ENCODE measurements around the gene TTC24. TPM values are rescaled to one million over a fixed set of nuclear protein-coding genes. Genes with fewer than 3 reads are reported as not detected.

The TTC24 gene
- total RNA-seq, 1 experiment from 2014 or later, result not detected

DNA sequence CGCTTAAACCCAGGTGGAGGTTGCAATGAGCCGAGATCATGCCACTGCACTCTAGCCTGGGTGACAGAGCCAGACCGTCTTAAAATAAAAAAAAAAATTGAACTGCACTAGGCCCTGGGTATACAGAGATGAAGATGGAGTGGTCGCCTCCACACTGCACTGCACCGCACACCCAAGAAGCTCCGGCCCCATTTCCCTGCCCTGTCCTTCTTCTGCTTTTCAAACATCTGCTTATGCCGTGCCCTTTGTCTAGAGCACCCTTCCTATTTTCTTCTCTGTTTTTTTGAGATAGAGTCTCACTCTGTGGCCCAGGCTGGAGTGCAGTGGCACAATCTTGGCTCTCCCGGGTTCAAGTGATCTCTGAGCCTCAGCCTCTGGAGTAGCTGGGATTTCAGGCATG, 24.6 kb upstream of the TTC24 start:
- DNase-seq (ENCODE audit: low read depth), result no peak

- DNase-seq (ENCODE audit: low read depth), result no peak
Observed at GRCh38 chr1:156555715-156556114, 23.8 kb upstream of the TTC24 start.

- DNase-seq (ENCODE audit: low read depth), result no peak
Observed at GRCh38 chr1:156556354-156556753, 23.2 kb upstream of the TTC24 start.

GRCh38 chr1:156559086-156559796, 20.3 kb upstream of the TTC24 start:
- no peak for DNase-seq (ENCODE audit: low read depth)

- peak; percentile 26 for DNase-seq (ENCODE audit: low read depth)
Observed at GRCh38 chr1:156559797-156560385, 19.6 kb upstream of the TTC24 start.

DNA sequence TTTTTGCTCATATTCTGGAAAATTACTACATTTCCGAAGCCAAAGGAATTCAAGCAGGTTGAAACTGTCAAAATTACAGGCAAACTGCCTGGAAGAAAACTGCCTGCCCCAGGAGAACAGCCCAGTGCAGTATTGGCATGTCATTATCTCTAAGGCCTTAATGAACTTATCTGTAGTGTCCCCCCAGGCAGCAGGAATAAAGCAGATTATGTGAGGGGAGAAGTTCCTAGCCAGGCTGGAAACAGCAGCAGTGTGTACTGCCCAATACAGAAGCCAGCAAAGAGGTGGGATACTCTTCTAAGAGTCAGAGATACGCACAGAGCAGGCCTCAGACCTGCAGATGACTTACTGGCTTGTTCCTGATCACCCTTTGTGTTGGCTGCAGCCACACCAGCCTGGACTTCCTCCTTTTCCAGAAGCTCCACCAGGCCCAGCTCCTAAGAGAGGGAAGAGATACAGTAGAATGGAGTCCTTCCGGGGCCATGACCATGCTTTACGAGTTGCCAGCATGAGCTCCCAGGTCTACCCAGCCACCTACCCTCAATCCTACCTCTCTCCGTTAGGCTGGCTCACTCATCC, 18.8 kb upstream of the TTC24 start:
- DNase-seq (ENCODE audit: low read depth), result no peak

- no peak for DNase-seq (ENCODE audit: low read depth)
Observed at GRCh38 chr1:156565519-156565918, 14.0 kb upstream of the TTC24 start.

DNA sequence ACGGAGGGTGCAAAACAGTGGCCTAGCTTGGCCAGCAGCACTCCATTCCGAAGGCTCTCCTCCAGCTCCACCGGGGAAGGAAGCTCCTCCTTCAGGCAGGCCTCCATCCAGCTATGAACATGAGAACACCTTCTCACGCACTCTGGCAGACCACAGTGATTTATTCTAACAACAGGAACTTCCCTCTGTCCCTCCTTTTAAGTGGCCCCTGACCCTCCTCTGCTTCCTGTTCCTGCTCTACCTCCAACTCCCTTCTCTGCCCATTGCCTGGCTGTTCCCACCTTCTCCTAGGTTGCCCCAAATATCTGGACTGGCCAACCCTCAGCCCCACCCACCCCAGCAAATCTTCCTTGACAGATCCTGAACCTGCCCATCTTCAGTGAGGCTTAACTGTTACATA, 13.1 kb upstream of the TTC24 start:
- no peak for DNase-seq (ENCODE audit: low read depth)

- peak; percentile 91 for DNase-seq (ENCODE audit: low read depth)
Observed at GRCh38 chr1:156571261-156571852, 8.2 kb upstream of the TTC24 start.

- DNase-seq (ENCODE audit: low read depth), result peak; percentile 91
Observed at GRCh38 chr1:156571919-156572662, 7.4 kb upstream of the TTC24 start, which contains the start of gene IQGAP3. Gene IQGAP3 (minus strand): TSS chr1:156572565. CDS start chr1:156572529, 36 bp downstream.

- no peak for DNase-seq (ENCODE audit: low read depth)
Observed at GRCh38 chr1:156572663-156573018, 6.9 kb upstream of the TTC24 start.

DNA sequence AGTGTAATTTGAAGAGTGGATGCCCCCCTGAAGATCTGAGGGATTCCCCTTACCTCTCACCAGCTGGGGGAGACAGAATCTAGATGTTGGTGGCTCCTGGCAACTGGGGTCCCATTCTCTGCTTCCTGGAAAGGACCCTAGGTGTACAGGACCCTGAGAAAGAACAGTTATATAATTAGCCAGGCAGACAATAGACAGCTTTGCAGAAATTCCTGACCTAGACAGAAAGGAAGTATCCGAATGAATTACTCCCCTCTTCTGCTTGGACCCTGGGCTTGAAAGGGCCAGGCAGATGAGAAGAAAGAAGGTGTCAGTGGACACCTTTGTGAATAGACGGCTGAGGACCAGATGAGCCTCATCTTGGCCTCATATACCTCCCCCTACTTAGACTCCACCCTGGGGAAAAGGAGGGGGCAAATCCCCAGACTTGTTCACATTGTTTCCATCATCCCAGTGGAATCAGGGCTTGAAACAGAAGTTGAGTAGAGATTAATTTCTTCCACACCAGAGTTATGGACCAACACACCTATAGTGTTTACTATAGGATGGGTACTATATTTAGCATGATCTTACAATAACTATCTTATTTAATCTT, 5.4 kb upstream of the TTC24 start:
- no peak for DNase-seq (ENCODE audit: low read depth)

DNA sequence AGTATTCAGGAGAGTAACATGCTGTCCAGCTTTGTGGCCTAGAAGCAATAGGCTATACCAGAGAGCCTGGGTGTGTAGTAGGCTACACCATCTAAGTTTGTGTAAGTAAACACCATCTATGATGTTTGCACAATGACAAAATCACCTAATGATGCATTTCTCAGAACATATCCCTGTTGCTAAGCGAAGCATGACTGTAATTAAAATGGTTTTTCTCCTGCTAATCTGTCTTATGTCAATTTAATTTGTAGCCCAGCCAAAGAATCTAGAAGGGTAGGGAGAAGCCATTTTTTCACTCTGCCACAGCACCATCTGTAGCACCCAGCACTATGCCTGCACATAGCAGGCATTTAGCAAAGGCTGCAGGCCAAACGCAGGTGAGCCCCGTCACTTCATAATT, 2.0 kb upstream of the TTC24 start:
- no peak for DNase-seq (ENCODE audit: low read depth)

- no peak for DNase-seq (ENCODE audit: low read depth)
Observed at GRCh38 chr1:156578055-156578454, 1.5 kb upstream of the TTC24 start.

GRCh38 chr1:156581661-156582387, 2.3 kb downstream of the TTC24 start:
- DNase-seq (ENCODE audit: low read depth), result no peak

DNA sequence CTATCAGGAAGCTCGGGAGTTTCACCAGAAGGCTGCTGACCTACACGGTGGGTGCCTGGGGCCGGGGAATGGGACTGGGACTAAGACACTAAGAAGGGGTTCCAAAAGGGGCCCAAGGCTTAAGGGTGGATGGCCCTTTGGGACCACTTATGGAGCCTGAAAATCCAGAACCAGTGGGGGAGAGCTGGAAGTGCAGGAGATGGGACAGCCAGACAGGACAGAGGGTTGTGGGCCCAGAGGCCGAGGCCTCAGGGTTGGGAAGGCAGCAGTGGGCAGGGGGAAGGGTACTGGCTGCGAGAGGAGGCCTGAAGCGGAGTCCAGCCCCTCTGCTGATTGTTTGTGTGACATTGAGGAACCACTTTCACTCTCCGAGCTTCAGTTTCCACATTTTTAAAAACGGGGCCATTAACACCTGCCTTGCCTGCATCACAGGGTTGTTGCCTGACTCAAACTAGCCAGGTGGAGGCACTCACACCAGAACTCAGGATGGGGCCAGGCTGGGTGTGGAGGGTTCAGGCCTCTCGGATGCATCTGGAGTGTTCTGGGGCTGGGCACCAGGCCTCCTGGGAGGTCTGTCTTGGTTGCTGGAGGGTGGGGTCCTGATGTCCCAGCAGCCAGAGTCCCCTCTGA, 3.0 kb downstream of the TTC24 start:
- no peak for DNase-seq (ENCODE audit: low read depth)

GRCh38 chr1:156583821-156584622, 4.5 kb downstream of the TTC24 start:
- DNase-seq (ENCODE audit: low read depth), result peak; percentile 76

DNA sequence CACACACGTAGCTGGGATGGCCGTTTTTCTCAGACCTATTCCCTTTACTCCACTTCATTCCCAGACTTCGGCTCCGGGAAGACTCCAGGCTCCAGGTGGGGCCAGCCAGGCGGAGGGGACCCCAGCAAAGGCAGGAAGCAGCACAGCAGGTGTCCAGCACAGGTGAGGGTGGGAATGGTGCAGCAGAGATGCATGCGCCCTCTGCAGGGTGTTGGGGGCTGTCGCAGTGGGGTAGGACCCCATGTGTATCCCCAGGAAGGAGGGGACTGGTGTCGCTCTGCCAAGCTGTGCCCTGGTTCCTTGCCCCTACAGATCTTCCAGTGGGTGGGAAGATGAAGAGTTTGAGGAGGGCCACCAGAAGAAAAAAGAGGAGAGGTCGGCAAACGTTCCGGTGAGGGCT, 5.3 kb downstream of the TTC24 start:
- DNase-seq (ENCODE audit: low read depth), result no peak

GRCh38 chr1:156586323-156586722, 6.8 kb downstream of the TTC24 start:
- DNase-seq (ENCODE audit: low read depth), result no peak
